Measurements from ENCODE around the gene RAB44.

DNA sequence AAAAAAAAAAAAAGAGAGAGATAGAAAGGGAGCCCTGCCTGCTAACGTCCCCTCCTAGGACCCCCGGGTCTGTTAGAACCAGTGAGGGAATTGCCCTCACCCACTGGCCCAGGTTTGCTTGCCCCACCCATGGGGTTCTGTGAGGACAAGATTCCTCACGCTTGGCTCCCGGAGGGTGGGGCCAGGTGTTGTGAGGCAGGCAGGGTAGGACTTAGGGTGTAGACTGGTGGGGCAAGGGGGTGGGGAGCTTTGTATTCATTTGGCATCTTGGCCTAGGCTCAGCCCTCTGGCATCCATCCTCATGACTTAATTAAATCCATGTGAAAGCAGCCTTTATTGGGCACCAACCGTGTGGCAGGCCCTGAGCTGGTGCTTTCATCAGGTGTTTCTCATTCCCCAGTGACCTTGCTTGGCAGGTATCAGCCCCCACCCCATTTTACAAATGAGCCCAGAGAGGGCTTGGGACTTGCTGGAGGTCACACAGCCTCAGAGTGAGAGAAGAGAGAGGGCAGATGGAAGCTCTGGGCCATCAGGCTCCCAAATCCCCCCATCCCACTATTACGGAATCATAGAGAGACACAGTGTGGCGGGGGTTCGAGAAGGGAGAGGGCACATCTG, 19.0 kb downstream of the RAB44 start:
- TF ChIP-seq, protein P1, sequence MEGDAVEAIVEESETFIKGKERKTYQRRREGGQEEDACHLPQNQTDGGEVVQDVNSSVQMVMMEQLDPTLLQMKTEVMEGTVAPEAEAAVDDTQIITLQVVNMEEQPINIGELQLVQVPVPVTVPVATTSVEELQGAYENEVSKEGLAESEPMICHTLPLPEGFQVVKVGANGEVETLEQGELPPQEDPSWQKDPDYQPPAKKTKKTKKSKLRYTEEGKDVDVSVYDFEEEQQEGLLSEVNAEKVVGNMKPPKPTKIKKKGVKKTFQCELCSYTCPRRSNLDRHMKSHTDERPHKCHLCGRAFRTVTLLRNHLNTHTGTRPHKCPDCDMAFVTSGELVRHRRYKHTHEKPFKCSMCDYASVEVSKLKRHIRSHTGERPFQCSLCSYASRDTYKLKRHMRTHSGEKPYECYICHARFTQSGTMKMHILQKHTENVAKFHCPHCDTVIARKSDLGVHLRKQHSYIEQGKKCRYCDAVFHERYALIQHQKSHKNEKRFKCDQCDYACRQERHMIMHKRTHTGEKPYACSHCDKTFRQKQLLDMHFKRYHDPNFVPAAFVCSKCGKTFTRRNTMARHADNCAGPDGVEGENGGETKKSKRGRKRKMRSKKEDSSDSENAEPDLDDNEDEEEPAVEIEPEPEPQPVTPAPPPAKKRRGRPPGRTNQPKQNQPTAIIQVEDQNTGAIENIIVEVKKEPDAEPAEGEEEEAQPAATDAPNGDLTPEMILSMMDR (IDR thresholded peaks at IDR 0.05; ENCODE audit: poor library complexity) = no peak
- TF ChIP-seq EZH2 (IDR thresholded peaks at IDR 0.05; ENCODE audit: borderline replicate concordance) = no peak

Measured in hepatocyte (in vitro differentiated cells).